Activated T-cell treated with anti-CD3 and anti-CD28 coated beads for 48 hours (primary cell): ENCODE results near the gene CDKN2A.

ENCODE experiments used
- DNase-seq: peaks from one replicate; pipeline ENCODE4 v3.0.0-alpha.2; 2020; ENCODE audit warnings: low read depth

The CDKN2A gene

DNA sequence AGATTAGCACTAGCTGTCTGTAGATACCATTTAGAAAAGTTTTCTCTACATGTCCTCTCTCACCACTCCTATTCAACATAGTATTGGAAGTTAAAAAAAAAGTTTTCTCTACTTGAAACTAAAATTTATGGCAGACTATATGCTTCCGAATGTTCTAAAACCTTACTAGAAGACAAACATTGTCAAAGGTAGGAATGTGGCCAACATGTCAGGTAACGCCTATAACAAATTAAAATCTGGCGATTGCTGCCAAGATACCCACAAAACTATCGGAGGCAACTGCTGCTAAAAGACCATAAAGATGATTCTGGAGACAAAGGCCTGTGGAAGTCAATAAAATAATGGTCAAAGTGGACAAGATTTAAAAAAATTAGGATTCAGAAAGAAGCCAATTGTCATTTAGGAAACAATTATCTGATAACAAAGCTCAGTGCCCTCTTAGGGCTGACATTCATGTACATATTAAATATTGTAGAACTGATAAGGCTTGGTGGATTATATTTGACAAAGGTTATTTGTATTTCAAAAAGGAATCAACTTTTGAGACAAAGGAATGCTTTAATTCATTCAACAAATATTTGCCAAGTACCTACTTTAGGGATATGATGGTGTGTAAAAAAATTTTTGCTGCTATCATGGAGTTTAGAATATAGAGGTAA is 52.7 kb downstream of the CDKN2A start:
- DNase-seq: no peak

DNA sequence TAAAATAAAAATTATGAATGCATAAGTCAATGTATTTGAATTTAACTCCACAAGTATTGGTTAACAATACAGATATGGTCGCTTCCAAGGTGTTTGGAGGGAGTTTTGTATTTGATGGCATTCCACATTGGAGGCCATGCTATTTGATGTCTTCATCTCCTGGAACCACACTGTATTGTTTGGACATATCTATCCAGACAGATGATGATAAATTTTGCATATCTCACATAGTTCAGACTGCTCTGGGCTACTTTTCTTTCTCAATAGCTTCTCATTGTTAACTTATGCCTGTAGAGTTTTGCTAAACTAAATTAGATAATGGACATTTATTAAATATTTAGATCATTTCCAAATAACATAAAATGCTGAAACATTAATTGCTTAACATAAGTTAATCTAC is 58.0 kb downstream of the CDKN2A start:
- no peak for DNase-seq

DNA sequence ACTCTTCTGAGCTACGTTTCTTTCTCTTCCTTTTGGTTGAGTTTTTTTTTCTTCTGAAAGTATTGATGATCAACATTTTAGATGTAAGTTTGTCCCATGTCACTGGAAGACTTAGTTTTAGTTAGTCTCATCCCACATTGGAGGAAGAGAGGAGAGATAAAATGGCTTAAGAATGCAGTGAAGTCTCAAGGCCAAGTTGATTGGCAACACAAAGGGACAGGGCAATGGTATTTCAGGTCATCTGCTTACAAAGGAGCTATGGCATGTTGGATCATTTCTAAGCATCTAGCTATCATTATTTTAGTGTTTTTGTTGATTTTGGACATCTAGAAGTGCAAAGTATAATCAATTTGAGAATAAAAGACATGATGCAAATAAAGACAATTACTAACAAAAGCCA is 58.6 kb downstream of the CDKN2A start:
- DNase-seq: no peak

DNA sequence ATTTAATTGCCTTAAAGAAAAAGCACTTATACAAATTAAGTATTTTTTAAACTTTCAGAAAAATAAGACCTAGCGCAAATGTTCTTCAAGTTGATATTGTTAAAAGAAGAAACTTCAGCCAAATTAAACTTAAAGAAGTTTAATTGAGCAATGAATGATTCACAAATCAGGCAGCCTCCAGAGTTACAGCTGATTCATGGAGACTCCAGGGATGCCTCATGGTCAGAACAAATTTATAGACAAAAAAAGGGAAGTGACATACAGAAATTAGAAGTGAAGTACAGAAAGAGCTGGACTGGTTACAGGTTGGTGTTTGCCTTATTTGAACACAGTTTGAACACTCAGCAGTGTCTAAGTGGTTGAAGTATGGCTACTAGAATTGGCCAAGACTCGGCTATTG is 60.3 kb downstream of the CDKN2A start:
- DNase-seq: no peak

DNA sequence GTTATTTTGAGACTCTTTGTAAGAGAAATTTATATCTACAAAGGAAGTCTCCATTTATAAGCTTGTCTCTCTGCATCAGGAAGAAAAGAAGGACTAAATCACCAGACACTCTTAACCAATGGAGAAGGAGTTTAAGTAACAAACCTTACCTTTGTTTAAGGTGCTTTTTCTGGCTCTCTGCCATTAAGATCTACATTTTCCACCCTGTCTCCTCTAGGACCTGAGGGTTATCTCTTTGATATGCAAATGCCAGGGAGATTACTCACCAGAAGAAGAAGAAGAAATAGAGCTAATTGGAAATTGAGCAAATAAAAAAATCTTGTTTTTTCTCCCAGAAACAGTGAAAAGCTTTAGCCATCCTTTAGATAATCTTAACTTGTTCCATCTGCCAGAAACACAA is 60.9 kb downstream of the CDKN2A start:
- DNase-seq: no peak

DNA sequence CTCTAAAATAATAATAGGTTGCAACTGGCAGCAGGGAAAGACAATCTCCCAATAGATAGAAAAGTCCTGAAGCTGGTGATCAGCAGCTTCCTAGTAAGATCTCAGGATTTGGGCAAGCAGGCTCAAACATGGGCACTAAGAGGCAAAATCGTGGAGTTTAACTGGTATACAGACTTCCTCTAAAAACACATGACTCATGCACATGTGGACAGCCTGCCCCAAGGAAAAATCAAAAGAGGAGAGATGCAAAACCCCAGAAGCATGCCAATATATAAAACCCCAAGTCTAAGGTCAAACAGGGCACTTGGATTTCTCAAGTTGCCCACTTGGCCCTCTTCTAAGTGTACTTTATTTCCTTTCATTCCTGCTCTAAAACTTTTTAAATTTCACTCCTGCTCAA is 62.8 kb downstream of the CDKN2A start:
- DNase-seq: no peak

DNA sequence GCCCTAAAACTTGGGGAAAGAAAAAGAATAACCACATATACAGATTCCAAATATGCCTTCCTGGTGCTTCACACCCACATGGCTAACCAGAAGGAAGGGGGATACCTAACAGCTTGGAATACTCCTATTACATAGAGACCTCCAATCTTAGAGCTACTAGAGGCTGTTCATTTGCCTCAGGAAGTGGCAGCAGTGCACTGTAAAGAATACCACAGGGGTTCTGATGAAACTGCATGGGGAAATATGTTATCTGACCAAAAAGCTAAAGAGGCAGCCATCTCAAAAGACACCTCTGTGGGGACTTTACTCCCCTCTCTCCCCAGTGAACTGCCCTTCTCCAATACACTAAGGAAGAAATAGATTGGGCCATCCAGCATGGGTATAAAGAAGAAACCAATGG is 66.4 kb downstream of the CDKN2A start:
- no peak for DNase-seq

DNA sequence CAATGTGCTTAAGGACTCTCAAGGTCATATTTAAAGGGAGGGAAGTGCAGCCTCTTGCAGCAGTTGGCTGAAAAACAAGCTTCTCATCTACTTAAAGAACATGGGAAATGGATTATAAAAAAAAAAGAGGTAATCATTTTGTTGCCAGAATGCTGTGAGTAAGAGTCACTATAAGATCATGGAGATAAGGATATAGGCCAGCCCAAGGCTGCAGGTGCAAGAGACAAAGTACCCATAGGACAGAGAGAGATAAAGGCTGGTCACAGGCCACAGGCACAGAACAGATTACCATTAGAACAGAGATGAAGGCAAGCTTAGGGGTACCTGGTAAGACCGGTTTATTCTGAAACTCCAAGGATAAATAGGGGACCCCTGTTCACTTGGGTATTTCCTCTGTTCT is 70.5 kb downstream of the CDKN2A start:
- no peak for DNase-seq

DNA sequence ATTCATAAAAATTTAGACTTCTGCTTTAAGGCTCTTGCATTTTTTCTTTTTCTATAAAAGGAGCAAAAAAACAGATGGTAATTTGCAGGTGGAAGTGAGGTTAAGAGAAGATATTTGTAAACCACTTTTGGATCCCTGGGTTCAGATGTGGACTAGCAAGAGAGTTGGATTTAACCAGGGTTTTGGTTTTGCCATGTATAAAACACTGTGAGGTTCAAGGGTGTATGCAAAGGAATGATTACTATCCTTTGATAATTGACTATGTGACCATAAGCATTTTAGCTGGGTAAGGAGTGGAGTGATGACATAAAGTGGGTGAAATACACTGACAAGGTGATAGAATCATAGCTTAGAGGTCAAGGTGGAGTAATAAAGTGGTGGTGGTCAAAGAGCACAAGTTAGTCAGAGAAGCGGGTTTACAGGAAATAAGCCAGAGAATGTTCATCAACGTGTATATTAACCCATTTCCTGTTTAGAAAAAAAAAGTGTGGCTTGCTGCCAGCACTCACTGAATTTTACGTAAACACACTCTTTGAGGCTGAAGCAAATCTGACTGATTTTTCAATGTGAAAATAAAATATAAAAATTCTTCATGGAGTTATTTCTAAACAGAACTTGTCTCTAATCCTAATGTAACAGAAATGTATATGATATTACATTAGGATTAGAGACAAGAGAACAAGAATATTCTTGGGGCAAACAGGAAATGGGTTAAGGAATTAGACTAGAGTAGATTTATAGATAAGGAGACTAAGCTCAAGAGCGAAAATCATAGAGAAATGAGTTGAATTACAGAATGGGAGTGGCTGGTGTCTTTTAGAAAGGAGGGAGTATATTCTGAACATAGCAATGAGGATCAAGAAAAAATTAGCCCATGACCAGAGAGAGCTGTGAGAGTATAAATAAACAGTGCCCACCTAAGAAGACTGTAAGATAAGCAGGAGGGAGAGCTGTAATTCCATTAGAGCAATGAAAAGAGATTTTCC is 74.5 kb downstream of the CDKN2A start:
- DNase-seq: no peak
